Testis (tissue), 3 donors: ENCODE measurements around the gene GIPC3. TPM values are rescaled to one million over a fixed set of nuclear protein-coding genes. Genes with fewer than 3 reads are reported as not detected.

Experiments used
- DNase-seq: peaks from one replicate; pipeline ENCODE4 v3.0.0-alpha.2; 2019
- H3K27ac ChIP-seq, 2 donors: fragments of 200-600 bp; sonication (generic); one replicate each; pipeline ENCODE4 v1.5.1; 2019
- H3K27me3 ChIP-seq: fragments of 200-600 bp; sonication (generic); one replicate; pipeline ENCODE4 v1.5.1; 2019
- H3K36me3 ChIP-seq: fragments of 200-600 bp; sonication (generic); one replicate; pipeline ENCODE4 v1.5.1; 2017; ENCODE audit warnings: low read depth; ENCODE audit errors: missing control alignments
- H3K4me1 ChIP-seq: fragments of 200-600 bp; sonication (generic); one replicate; pipeline ENCODE4 v1.5.1; 2019
- H3K4me3 ChIP-seq, 2 donors: fragments of 200-600 bp; sonication (generic); one replicate each; pipeline ENCODE4 v1.5.1; 2017 to 2019
- H3K9me3 ChIP-seq: fragments of 200-600 bp; sonication (generic); one replicate; pipeline ENCODE4 v1.5.1; 2017
- POLR2A ChIP-seq: fragments of 450-650 bp; IDR thresholded peaks from one replicate; pipeline ENCODE4 v1.6.1; 2017; ENCODE audit warnings: antibody characterized with exemption, mild to moderate bottlenecking, moderate library complexity
- WGBS, 2 donors: methylation state at CpG; one replicate each; pipeline ENCODE4 v1.1.5; 2018; 5-methylcytosine and 5-hydroxymethylcytosine counted together
- intact Hi-C: fragments of 100-400 bp; cut with DNase I; formaldehyde crosslinking; loops from one replicate; pipeline ENCODE4 v1.15.1; 2023; ENCODE audit warnings: low total_unique reads
- polyA plus RNA-seq: library from polyadenylated mRNA; stranded (reverse); fragments of 350-450 nt; fragmentation: Illumina TruSeq; extraction: RNeasy Lipid Tissue Mini Kit (QIAGEN cat#74804); gene quantifications from one replicate; pipeline ENCODE4 v1.2.3, GENCODE V29; 2014; ENCODE audit warnings: low read depth, low replicate concordance; ENCODE audit not compliant: insufficient read depth
- total RNA-seq, 2 donors: library from RNA; depleted of rRNA; stranded (reverse); fragments of >200 nt; gene quantifications; one replicate each; pipeline ENCODE4 v1.2.3, GENCODE V29; 2016
- TF ChIP-seq, protein P1 (sequence below), 3 experiments: fragments of 450-650 bp in 2 of 3; fragments of 200-600 bp in 1 of 3; sonication (generic) in 1 of 3; IDR thresholded peaks; one replicate each; pipeline ENCODE4 v1.5.1; 2016 to 2019; ENCODE audit warnings: antibody characterized with exemption in 3 of 3, mild to moderate bottlenecking in 2 of 3, moderate library complexity in 1 of 3

The GIPC3 gene
- total and polyA plus RNA-seq, 3 donors from 2014 or later: 0.50 to 1.5 (median 0.87) TPM

DNA sequence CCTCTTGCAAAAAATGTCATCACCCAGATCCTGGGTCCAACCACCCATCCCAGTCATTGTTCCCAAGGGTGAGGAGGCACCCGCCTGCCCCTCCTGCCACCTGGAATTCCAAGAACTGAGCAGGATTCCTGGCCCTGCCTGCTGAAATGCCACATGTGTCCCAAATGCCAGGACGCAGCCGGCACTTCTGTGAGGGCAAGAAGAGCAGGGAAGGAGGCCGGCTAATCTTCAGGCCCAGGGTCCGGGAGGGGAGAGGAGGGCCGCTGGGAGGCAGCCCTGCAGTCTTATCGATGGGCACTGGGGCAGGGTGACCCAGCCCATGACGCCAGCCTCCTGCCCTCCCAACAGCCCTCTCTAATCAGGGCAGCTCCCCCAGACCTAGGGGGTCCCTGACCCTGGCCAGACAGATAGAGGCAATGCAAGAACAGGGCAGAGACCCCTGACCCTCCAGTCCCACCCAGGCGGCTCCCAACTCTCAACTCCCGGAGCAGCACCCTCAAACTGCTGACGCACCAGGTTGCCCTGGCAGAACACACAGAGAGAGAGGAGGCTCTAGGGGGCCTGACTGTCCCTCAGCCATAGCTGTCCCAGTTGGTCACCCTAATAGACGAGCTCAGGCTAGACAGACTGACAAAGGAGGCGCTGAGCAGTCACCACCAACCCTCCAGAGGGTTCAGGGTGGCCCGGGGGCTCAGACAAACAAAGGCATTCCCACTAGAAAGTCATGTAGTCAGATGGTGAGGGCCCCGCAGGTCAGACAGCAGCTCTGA lies 29.4 kb upstream of the GIPC3 start:
- H3K36me3 ChIP-seq: no peaks in the 10 kb centered on the region
- DNase-seq: no peak
- WGBS, 2 donors: 61 to 64% methylated on average over 7 to 15 of the region's 15 CpGs
- no peaks in the 10 kb centered on the region for H3K9me3 ChIP-seq
- H3K27me3 ChIP-seq: no peaks in the 10 kb centered on the region
- intact Hi-C loops: loop anchor here (10.0 kb wide), 1 partner anchor 59 kb away; no protein-coding TSS in a partner anchor
- peaks cover 16% of the 10 kb centered on the region for H3K4me1 ChIP-seq
- TF ChIP-seq, protein P1, sequence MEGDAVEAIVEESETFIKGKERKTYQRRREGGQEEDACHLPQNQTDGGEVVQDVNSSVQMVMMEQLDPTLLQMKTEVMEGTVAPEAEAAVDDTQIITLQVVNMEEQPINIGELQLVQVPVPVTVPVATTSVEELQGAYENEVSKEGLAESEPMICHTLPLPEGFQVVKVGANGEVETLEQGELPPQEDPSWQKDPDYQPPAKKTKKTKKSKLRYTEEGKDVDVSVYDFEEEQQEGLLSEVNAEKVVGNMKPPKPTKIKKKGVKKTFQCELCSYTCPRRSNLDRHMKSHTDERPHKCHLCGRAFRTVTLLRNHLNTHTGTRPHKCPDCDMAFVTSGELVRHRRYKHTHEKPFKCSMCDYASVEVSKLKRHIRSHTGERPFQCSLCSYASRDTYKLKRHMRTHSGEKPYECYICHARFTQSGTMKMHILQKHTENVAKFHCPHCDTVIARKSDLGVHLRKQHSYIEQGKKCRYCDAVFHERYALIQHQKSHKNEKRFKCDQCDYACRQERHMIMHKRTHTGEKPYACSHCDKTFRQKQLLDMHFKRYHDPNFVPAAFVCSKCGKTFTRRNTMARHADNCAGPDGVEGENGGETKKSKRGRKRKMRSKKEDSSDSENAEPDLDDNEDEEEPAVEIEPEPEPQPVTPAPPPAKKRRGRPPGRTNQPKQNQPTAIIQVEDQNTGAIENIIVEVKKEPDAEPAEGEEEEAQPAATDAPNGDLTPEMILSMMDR (IDR thresholded peaks at IDR 0.05): no peak
- no peak for TF ChIP-seq POLR2A
- H3K27ac ChIP-seq: no peak overlapping the region
- H3K4me3 ChIP-seq: peak overlapping the region in 1 of 2 donors; percentile 76

DNA sequence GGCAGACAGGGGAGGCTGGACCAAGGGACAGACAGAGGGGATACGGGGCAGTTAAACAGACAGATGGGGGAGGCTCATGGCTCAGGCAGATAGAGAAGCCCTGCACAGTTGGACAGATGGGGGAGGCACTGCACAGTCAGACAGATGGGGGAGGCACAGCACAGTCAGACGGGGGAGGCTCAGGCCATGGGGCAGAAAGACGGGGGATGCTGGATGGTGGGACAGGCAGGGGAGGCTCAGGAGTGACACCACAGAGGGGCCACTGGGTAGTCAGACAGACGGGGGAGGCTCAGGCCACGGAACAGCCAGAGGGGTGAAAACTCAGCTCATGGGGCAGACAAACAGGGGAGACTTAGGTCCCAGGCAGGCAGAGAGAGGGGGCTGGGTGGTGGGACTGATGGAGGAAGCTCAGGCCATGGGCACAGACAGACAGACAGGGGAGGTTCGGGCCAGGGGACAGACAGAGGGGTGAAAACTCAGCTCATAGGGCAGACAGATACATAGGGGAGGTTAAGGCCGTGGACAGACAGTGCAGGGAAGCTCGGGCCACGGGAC lies 28.8 kb upstream of the GIPC3 start:
- Histone ChIP-seq H3K27ac (no peak overlapping the region), H3K27me3 (no peaks in the 10 kb centered on the region), H3K4me3 (peak overlapping the region; percentile 76 to 85), H3K9me3 (no peaks in the 10 kb centered on the region), H3K36me3 (no peaks in the 10 kb centered on the region), H3K4me1 (peaks cover 16% of the 10 kb centered on the region)
- WGBS, 2 donors: 12 to 17% methylated on average over 9 of the region's 9 CpGs
- intact Hi-C loops: loop anchor here (10.0 kb wide), 1 partner anchor 58 kb away; no protein-coding TSS in a partner anchor
- DNase-seq: no peak
- TF ChIP-seq, protein P1 (IDR thresholded peaks at IDR 0.05): no peak
- no peak for TF ChIP-seq POLR2A

DNA sequence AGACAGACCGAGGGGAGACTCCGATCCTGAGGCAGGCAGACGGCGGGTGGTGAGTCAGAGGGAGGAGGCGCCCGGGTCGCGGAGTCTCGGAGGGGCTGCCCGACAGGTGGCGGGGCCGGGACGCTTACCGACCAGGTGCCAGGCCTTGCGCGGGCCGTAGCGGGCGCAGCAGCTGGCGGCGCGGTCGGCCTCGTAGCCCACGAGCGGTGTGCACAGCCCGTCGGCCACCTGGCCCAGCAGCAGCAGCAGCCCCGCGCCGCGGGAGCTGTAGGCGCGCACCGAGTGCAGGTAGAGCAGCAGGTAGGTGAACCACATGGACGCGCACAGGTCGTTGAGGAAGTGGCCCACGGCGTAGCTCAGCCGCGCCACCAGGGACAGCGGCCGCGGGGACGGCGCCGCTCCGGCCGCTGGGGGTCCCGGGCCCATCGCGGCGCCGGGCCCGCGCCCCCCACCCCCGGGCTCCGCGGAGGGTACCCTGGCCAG lies 28.3 kb upstream of the GIPC3 start:
- no peak for TF ChIP-seq POLR2A
- TF ChIP-seq, protein P1 (IDR thresholded peaks at IDR 0.05): no peak
- H3K27me3 ChIP-seq: no peaks in the 10 kb centered on the region
- intact Hi-C loops: loop anchor here (10.0 kb wide), 1 partner anchor 58 kb away; no protein-coding TSS in a partner anchor
- DNase-seq: no peak
- WGBS, 2 donors: 0 to 1% methylated on average over 12 to 57 of the region's 60 CpGs
- peaks cover 16% of the 10 kb centered on the region for H3K4me1 ChIP-seq
- no peaks in the 10 kb centered on the region for H3K9me3 ChIP-seq
- H3K4me3 ChIP-seq: peak overlapping the region; percentile 76 to 85
- H3K27ac ChIP-seq: no peak overlapping the region
- no peaks in the 10 kb centered on the region for H3K36me3 ChIP-seq

DNA sequence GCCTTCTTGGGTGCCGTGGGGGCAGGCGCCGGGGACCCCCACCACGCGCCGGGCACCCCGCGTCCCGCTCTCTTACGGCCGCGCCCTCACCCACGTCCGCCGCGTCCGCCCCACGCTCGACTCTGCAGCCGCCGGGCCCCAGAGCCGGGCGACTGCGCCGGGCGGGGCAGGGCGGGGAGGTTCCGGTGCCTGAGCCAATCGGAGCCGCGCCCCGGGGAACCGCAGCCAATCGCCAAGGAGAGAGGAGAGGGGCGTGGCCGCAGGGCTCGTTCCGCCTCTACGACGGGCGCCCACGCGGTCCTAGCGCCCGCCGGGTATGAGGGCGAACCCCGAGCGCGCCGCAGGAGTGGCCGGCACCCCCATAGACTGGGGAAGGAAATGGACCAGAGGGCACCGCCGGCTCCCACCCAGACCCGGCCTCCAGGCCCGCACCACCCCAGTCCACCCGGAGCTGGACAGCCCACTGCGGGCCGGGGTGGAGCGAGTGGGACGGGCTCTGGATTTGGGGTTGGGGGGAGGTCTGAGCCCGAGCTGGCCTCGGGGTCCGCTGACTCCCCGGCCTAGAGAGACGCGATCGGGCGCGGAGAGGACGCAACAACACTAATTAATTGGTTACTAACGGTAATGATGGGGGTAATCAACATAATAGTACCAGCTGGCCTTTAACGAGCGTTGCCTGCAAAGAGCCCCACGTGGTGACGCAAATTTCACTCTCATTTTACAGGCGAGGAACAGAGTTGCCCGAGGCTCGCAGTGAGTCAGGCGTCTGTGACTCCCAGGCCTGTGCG lies 27.6 kb upstream of the GIPC3 start, which contains the start of gene MFSD12:
Gene MFSD12, minus strand, starts transcription at position 126 of the 788 bp plus-strand sequence. CDS start 183 bp downstream, outside the sequence.
- 1 to 2% methylated on average over 9 to 26 of the region's 81 CpGs for WGBS, 2 donors
- intact Hi-C loops: loop anchor here (10.0 kb wide), 1 partner anchor 57 kb away; no protein-coding TSS in a partner anchor
- Histone ChIP-seq H3K36me3 (no peaks in the 10 kb centered on the region), H3K27ac (no peak within 1 kb of the TSS), H3K9me3 (no peaks in the 10 kb centered on the region), H3K4me3 (peak within 1 kb of the TSS; percentile 76 to 85), H3K27me3 (no peaks in the 10 kb centered on the region), H3K4me1 (peaks cover 16% of the 10 kb centered on the region)
- peak; percentile 94 for DNase-seq
- TF ChIP-seq, protein P1 (IDR thresholded peaks at IDR 0.05): peak in 1 of 3 experiments; percentile 23
- peak; percentile 41 for TF ChIP-seq POLR2A
